HepG2 (cell line): ENCODE results near the gene CNR2. TPM values are rescaled to one million over a fixed set of nuclear protein-coding genes. Genes with fewer than 3 reads are reported as not detected.

ENCODE experiments used
- ATAC-seq: fragments of 200-7000 bp; cut with Tn5 transposase; 3 replicates; pipeline ENCODE4 v1.9.1; 2020; ENCODE audit warnings: mild to moderate bottlenecking, moderate library complexity
- BruUV-seq: library from RNA; stranded (reverse); fragments of 400-500 nt; replicated peaks from 2 replicates; lab custom pipeline; 2021; lab: Mats Ljungman, UMichigan
- CTCF ChIA-PET: fragments of 300-600 bp; formaldehyde crosslinking; extraction: SDS; loops from one replicate; lab custom pipeline; 2021; ENCODE audit warnings: low total read pairs, inconsistent platforms, low intra/inter-chr PET ratio; lab: Yijun Ruan, JAX
- POLR2A ChIA-PET: fragments of 350-600 bp; sonication (Branson Sonifier 250); formaldehyde crosslinking; loops from one replicate; lab custom pipeline; 2020; ENCODE audit warnings: antibody characterized with exemption, inconsistent platforms; lab: Yijun Ruan, JAX
- DNase-seq: peaks from one replicate; pipeline ENCODE4 v3.0.0-alpha.2; 2015; ENCODE audit warnings: low spot score
- FAIRE-seq: peaks from 3 replicates; lab custom pipeline; 2011; peaks lifted over from hg19 to GRCh38; lab: Jason Lieb, UNC
- H2AFZ ChIP-seq: one replicate; pipeline ENCODE4 v1.6.1; 2011; ENCODE audit warnings: low read length, inconsistent platforms
- H3K27ac ChIP-seq: fragments of 300-600 bp; 3 replicates; pipeline ENCODE4 v1.8.0; 2011; ENCODE audit warnings: mixed run types, mild to moderate bottlenecking, mixed read lengths, low read length, inconsistent platforms; ENCODE audit not compliant: insufficient read depth; ENCODE audit errors: extremely low read length
- H3K27me3 ChIP-seq, 2 experiments: fragments of 200-600 bp in 1 of 2; 2 replicates in 1 of 2; 3 replicates in 1 of 2; pipeline versions ENCODE4 v1.6.0 to v1.8.0; 2011; ENCODE audit warnings: low read length in 2 of 2, mild to moderate bottlenecking in 2 of 2, moderate library complexity in 2 of 2, inconsistent platforms in 1 of 2; ENCODE audit not compliant: insufficient read depth in 2 of 2, control insufficient read depth in 1 of 2
- H3K36me3 ChIP-seq, 2 experiments: fragments of 200-600 bp in 1 of 2; replicated peaks in 1 of 2; 2 replicates in 1 of 2; 3 replicates in 1 of 2; pipeline versions ENCODE4 v1.5.1 to v1.8.0; 2011; ENCODE audit warnings: low read length in 2 of 2, inconsistent platforms in 1 of 2; ENCODE audit not compliant: insufficient read depth in 2 of 2, control insufficient read depth in 1 of 2
- H3K4me1 ChIP-seq: 2 replicates; pipeline ENCODE4 v1.5.1; 2012; ENCODE audit warnings: low read length, inconsistent platforms; ENCODE audit not compliant: insufficient read depth
- H3K4me2 ChIP-seq: 2 replicates; pipeline ENCODE4 v1.6.0; 2011; ENCODE audit warnings: low read depth, low read length, inconsistent platforms
- H3K4me3 ChIP-seq, 3 experiments: fragments of 200-600 bp in 1 of 3; sonication (generic), shearing (Covaris generic) in 1 of 3; replicated peaks in 1 of 3; 2 replicates each; pipeline ENCODE4 v1.5.1; 2011 to 2016; ENCODE audit warnings: low read length in 3 of 3, inconsistent platforms in 2 of 3, low read depth in 2 of 3, mild to moderate bottlenecking in 2 of 3, control low read depth in 1 of 3, mixed read lengths in 1 of 3; ENCODE audit not compliant: insufficient read depth in 1 of 3
- H3K79me2 ChIP-seq: one replicate; pipeline ENCODE4 v1.6.1; 2011; ENCODE audit warnings: low read length, inconsistent platforms; ENCODE audit not compliant: insufficient read depth
- H3K9ac ChIP-seq: 2 replicates; pipeline ENCODE4 v1.6.0; 2011; ENCODE audit warnings: mild to moderate bottlenecking, low read depth, low read length, inconsistent platforms; ENCODE audit not compliant: insufficient read depth
- H3K9me3 ChIP-seq: 2 replicates; pipeline ENCODE4 v1.5.1; 2012; ENCODE audit warnings: mild to moderate bottlenecking, low read length
- H4K20me1 ChIP-seq: 2 replicates; pipeline ENCODE4 v1.6.0; 2011; ENCODE audit warnings: inconsistent platforms, mild to moderate bottlenecking, low read length, moderate library complexity; ENCODE audit not compliant: insufficient read depth
- CBFB ChIP-seq: sonication (generic); formaldehyde crosslinking; IDR thresholded peaks from 2 replicates; pipeline ENCODE4 v1.4.0; 2020; ENCODE audit warnings: missing genetic modification reagents
- CENPX ChIP-seq: sonication (generic); formaldehyde crosslinking; IDR thresholded peaks from 2 replicates; pipeline ENCODE4 v1.9.0; 2021; ENCODE audit warnings: mild to moderate bottlenecking, missing genetic modification reagents, moderate library complexity
- DPF2 ChIP-seq: sonication (generic); formaldehyde crosslinking; IDR thresholded peaks from 2 replicates; pipeline ENCODE4 v1.4.0; 2020; ENCODE audit warnings: mild to moderate bottlenecking, low read depth, missing genetic modification reagents, borderline replicate concordance
- JUND ChIP-seq: sonication (generic); formaldehyde crosslinking; IDR thresholded peaks from 2 replicates; pipeline ENCODE4 v1.8.0; 2022; ENCODE audit warnings: mild to moderate bottlenecking, missing genetic modification reagents
- KDM2A ChIP-seq: sonication (generic); formaldehyde crosslinking; IDR thresholded peaks from 2 replicates; pipeline ENCODE4 v1.4.0; 2020; ENCODE audit warnings: low read depth, missing genetic modification reagents, borderline replicate concordance
- MTA3 ChIP-seq: sonication (generic); formaldehyde crosslinking; IDR thresholded peaks from 2 replicates; pipeline ENCODE4 v1.4.0; 2020; ENCODE audit warnings: missing genetic modification reagents
- PAX8 ChIP-seq: sonication (generic); formaldehyde crosslinking; IDR thresholded peaks from 2 replicates; pipeline ENCODE4 v1.8.0; 2022; ENCODE audit warnings: mild to moderate bottlenecking, missing genetic modification reagents, borderline replicate concordance
- YEATS4 ChIP-seq: sonication (generic); formaldehyde crosslinking; IDR thresholded peaks from 2 replicates; pipeline ENCODE4 v1.4.0; 2020; ENCODE audit warnings: missing genetic modification reagents, borderline replicate concordance
- ZBTB38 ChIP-seq: sonication (generic); formaldehyde crosslinking; IDR thresholded peaks from 2 replicates; pipeline ENCODE4 v1.5.1; 2020; ENCODE audit warnings: mild to moderate bottlenecking, missing genetic modification reagents
- ZKSCAN5 ChIP-seq: sonication (generic); formaldehyde crosslinking; IDR thresholded peaks from 2 replicates; pipeline ENCODE4 v1.5.1; 2020; ENCODE audit warnings: mild to moderate bottlenecking, missing genetic modification reagents
- ZMYM4 ChIP-seq: sonication (generic); formaldehyde crosslinking; IDR thresholded peaks from 2 replicates; pipeline ENCODE4 v1.8.1; 2023; ENCODE audit warnings: mild to moderate bottlenecking, missing genetic modification reagents
- ZNF121 ChIP-seq: sonication (generic); formaldehyde crosslinking; IDR thresholded peaks from 2 replicates; pipeline ENCODE4 v1.5.0; 2020; ENCODE audit warnings: mild to moderate bottlenecking, missing genetic modification reagents
- in situ Hi-C: cut with HindIII; loops from 2 replicates; pipeline ENCODE4 v1.10.0; 2017; ENCODE audit warnings: low pct_unique_long_range_greater_than_20kb; ENCODE audit not compliant: extremely low pct_ligation_motif_present
- intact Hi-C: fragments of 100-400 bp; cut with micrococcal nuclease; formaldehyde crosslinking; loops from one replicate; pipeline ENCODE4 v1.10.0; 2022; ENCODE audit not compliant: unreplicated experiment
- polyA plus RNA-seq, 8 experiments: library from polyadenylated mRNA; depleted of rRNA in 3 of 8; stranded (reverse) in 7 of 8; unstranded in 1 of 8; fragments of >200 nt; fragmentation: Illumina TruSeq in 4 of 8; extraction: Trizol in 4 of 8; gene quantifications; 2 replicates each; pipeline versions ENCODE4 v1.2.1 to v1.2.3, GENCODE V29; 2011 to 2016; ENCODE audit warnings: low read depth in 4 of 8, missing spikeins in 1 of 8, mixed read lengths in 1 of 8; ENCODE audit not compliant: insufficient read depth in 1 of 8
- total RNA-seq, 5 experiments: library from RNA; depleted of rRNA; stranded (reverse); fragments of >200 nt; fragmentation: Illumina TruSeq; extraction: Trizol; gene quantifications; 2 replicates each; pipeline ENCODE4 v1.2.3, GENCODE V29; 2016; ENCODE audit warnings: low read depth in 1 of 5
- TF ChIP-seq, protein P1 (sequence below): sonication (generic); formaldehyde crosslinking; IDR thresholded peaks from 2 replicates; pipeline ENCODE4 v1.9.0; 2021; ENCODE audit warnings: missing genetic modification reagents, mild to moderate bottlenecking, borderline replicate concordance

Gene CNR2
- total and polyA plus RNA-seq, 2 of the 13 experiments (the other 11 are each of a cell fraction or from before 2014, with no cell fraction given): not detected

DNA sequence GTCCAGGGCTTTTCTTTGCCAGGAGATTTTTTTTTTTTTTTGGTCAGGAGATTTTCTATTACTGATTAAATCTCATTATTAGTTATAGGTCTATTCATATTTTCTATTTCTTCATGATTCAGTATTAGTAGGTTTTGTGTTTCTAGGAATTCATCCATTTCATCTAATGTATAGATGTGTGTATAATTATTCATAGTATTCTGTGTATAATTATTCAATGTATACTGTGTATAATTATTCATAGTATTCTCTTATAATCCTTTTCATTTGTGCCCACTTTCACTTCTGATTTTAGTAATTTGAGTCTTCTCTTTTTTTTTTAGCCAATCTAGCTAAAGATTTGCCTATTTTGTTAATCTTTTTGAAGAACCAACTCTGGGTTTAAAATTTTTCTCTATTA lies 34.2 kb upstream of the CNR2 start:
- Histone ChIP-seq H3K9me3 (peaks cover 12% of the 10 kb centered on the region; the same call in 1 of the 2 replicates), H3K9ac (no peak overlapping the region), H3K4me1 (peaks cover 17% of the 10 kb centered on the region), H2AFZ (no peak overlapping the region), H4K20me1 (no peaks in the 10 kb centered on the region), H3K27me3 (no peaks in the 10 kb centered on the region), H3K36me3 (no peaks in the 10 kb centered on the region), H3K27ac (no peak overlapping the region), H3K79me2 (no peaks in the 10 kb centered on the region), H3K4me2 (no peak overlapping the region), H3K4me3 (no peak overlapping the region)
- DNase-seq: no peak
- no peak for FAIRE-seq
- CTCF ChIA-PET: no interaction called here
- in situ Hi-C loops (no loop called here), intact Hi-C loops (no loop called here)
- no peak for ATAC-seq
- TF ChIP-seq DPF2: no peak
- TF ChIP-seq YEATS4 (CRISPR knock-in tag): no peak
- TF ChIP-seq, protein P1, sequence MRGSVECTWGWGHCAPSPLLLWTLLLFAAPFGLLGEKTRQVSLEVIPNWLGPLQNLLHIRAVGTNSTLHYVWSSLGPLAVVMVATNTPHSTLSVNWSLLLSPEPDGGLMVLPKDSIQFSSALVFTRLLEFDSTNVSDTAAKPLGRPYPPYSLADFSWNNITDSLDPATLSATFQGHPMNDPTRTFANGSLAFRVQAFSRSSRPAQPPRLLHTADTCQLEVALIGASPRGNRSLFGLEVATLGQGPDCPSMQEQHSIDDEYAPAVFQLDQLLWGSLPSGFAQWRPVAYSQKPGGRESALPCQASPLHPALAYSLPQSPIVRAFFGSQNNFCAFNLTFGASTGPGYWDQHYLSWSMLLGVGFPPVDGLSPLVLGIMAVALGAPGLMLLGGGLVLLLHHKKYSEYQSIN (CRISPR knock-in tag): no peak
- TF ChIP-seq MTA3 (CRISPR knock-in tag): no peak
- TF ChIP-seq CBFB (CRISPR knock-in tag): no peak
- no peak for TF ChIP-seq ZNF121 (CRISPR knock-in tag)
- TF ChIP-seq ZKSCAN5: no peak
- TF ChIP-seq KDM2A (CRISPR knock-in tag): no peak
- no peak for TF ChIP-seq PAX8 (CRISPR knock-in tag)
- no peak for TF ChIP-seq ZBTB38 (CRISPR knock-in tag)
- TF ChIP-seq ZMYM4: no peak
- TF ChIP-seq CENPX (CRISPR knock-in tag): no peak
- no peak for TF ChIP-seq JUND (CRISPR knock-in tag)
- no TSS peak for BruUV-seq
- POLR2A ChIA-PET: no interaction called here
